Activated T-helper 2 cell treated with anti-CD3 and anti-CD28 coated beads, Interferon-gamma antibody, Interleukin-2, Interleukin-4, amounts not matched to agents 10 μg/mL and 5 μg/mL and 100 μg/mL, durations not matched to agents 14 hours and 24 hours and 36 hours (primary cell): ENCODE results near the gene WSB1. TPM values are rescaled to one million over a fixed set of nuclear protein-coding genes. Genes with fewer than 3 reads are reported as not detected.

Experiments used
- DNase-seq: peaks from one replicate; pipeline ENCODE4 v3.0.0; 2021; ENCODE audit warnings: low spot score
- H3K27ac Mint-ChIP-seq: one replicate; pipeline ENCODE4 v1.8.0; 2021; ENCODE audit warnings: mixed read lengths
- H3K27me3 Mint-ChIP-seq: one replicate; pipeline ENCODE4 v1.8.0; 2021; ENCODE audit warnings: low read depth, mixed read lengths
- H3K36me3 Mint-ChIP-seq: one replicate; pipeline ENCODE4 v1.8.0; 2021; ENCODE audit warnings: low read depth, mixed read lengths
- H3K4me1 Mint-ChIP-seq: one replicate; pipeline ENCODE4 v1.8.0; 2021; ENCODE audit warnings: low read depth, mixed read lengths
- H3K4me3 Mint-ChIP-seq: one replicate; pipeline ENCODE4 v1.8.0; 2021; ENCODE audit warnings: low read depth, mild to moderate bottlenecking, moderate library complexity, mixed read lengths
- H3K9me3 Mint-ChIP-seq: one replicate; pipeline ENCODE4 v1.8.0; 2021; ENCODE audit warnings: mixed read lengths
- intact Hi-C: fragments of 100-400 bp; cut with micrococcal nuclease; formaldehyde crosslinking; loops from one replicate; pipeline ENCODE4 v1.15.1; 2023
- total RNA-seq: library from RNA; stranded (reverse); gene quantifications from 2 replicates; pipeline ENCODE4 v1.2.3, GENCODE V29; 2022

Gene WSB1
- total RNA-seq, 1 donor from 2014 or later = 170 TPM

GRCh38 chr17:27338536-27338985 lies 44.6 kb downstream of the WSB1 start:
- intact Hi-C loops = no loop called here
- H3K4me3 Mint-ChIP-seq = no peak overlapping the region
- H3K27me3 Mint-ChIP-seq = no peaks in the 10 kb centered on the region
- no peaks in the 10 kb centered on the region for H3K36me3 Mint-ChIP-seq
- peaks cover 24% of the 10 kb centered on the region for H3K4me1 Mint-ChIP-seq
- no peak for DNase-seq
- no peak overlapping the region for H3K27ac Mint-ChIP-seq
- no peaks in the 10 kb centered on the region for H3K9me3 Mint-ChIP-seq

- Mint-ChIP-seq H3K4me1 (peaks cover 18% of the 10 kb centered on the region), H3K27me3 (no peaks in the 10 kb centered on the region), H3K36me3 (no peaks in the 10 kb centered on the region), H3K4me3 (no peak overlapping the region), H3K9me3 (no peaks in the 10 kb centered on the region), H3K27ac (no peak overlapping the region)
- no peak for DNase-seq
- intact Hi-C loops = no loop called here
These were observed 45.4 kb downstream of the WSB1 start for GRCh38 chr17:27339198-27339835.

GRCh38 chr17:27339836-27340550 lies 46.1 kb downstream of the WSB1 start:
- H3K4me3 Mint-ChIP-seq = no peak overlapping the region
- intact Hi-C loops = no loop called here
- no peaks in the 10 kb centered on the region for H3K9me3 Mint-ChIP-seq
- H3K27me3 Mint-ChIP-seq = no peaks in the 10 kb centered on the region
- H3K4me1 Mint-ChIP-seq = peaks cover 18% of the 10 kb centered on the region
- no peaks in the 10 kb centered on the region for H3K36me3 Mint-ChIP-seq
- DNase-seq = no peak
- H3K27ac Mint-ChIP-seq = no peak overlapping the region

GRCh38 chr17:27340575-27340974 lies 46.7 kb downstream of the WSB1 start:
- intact Hi-C loops = no loop called here
- Mint-ChIP-seq H3K36me3 (no peaks in the 10 kb centered on the region), H3K27ac (no peak overlapping the region), H3K4me3 (no peak overlapping the region), H3K9me3 (no peaks in the 10 kb centered on the region), H3K27me3 (no peaks in the 10 kb centered on the region), H3K4me1 (peaks cover 18% of the 10 kb centered on the region)
- no peak for DNase-seq

GRCh38 chr17:27341041-27341471 lies 47.1 kb downstream of the WSB1 start:
- intact Hi-C loops = no loop called here
- Mint-ChIP-seq H3K4me1 (peaks cover 18% of the 10 kb centered on the region), H3K27ac (no peak overlapping the region), H3K4me3 (no peak overlapping the region), H3K36me3 (no peaks in the 10 kb centered on the region), H3K27me3 (no peaks in the 10 kb centered on the region), H3K9me3 (no peaks in the 10 kb centered on the region)
- no peak for DNase-seq

- H3K4me3 Mint-ChIP-seq = no peak overlapping the region
- intact Hi-C loops = no loop called here
- no peaks in the 10 kb centered on the region for H3K27me3 Mint-ChIP-seq
- no peak overlapping the region for H3K27ac Mint-ChIP-seq
- H3K36me3 Mint-ChIP-seq = no peaks in the 10 kb centered on the region
- DNase-seq = no peak
- no peaks in the 10 kb centered on the region for H3K9me3 Mint-ChIP-seq
- H3K4me1 Mint-ChIP-seq = peaks cover 20% of the 10 kb centered on the region
These were observed 48.1 kb downstream of the WSB1 start for GRCh38 chr17:27342059-27342458.

GRCh38 chr17:27343294-27343693 lies 49.4 kb downstream of the WSB1 start:
- no peaks in the 10 kb centered on the region for H3K36me3 Mint-ChIP-seq
- DNase-seq = no peak
- H3K9me3 Mint-ChIP-seq = no peaks in the 10 kb centered on the region
- intact Hi-C loops = no loop called here
- no peaks in the 10 kb centered on the region for H3K27me3 Mint-ChIP-seq
- H3K27ac Mint-ChIP-seq = no peak overlapping the region
- H3K4me3 Mint-ChIP-seq = no peak overlapping the region
- H3K4me1 Mint-ChIP-seq = peaks cover 25% of the 10 kb centered on the region

GRCh38 chr17:27343977-27344607 lies 50.2 kb downstream of the WSB1 start:
- Mint-ChIP-seq H3K4me1 (peaks cover 26% of the 10 kb centered on the region), H3K36me3 (no peaks in the 10 kb centered on the region), H3K9me3 (no peaks in the 10 kb centered on the region), H3K4me3 (no peak overlapping the region), H3K27me3 (no peaks in the 10 kb centered on the region), H3K27ac (no peak overlapping the region)
- intact Hi-C loops = no loop called here
- no peak for DNase-seq

- Mint-ChIP-seq H3K9me3 (no peaks in the 10 kb centered on the region), H3K27me3 (no peaks in the 10 kb centered on the region), H3K36me3 (no peaks in the 10 kb centered on the region), H3K27ac (no peak overlapping the region), H3K4me1 (peaks cover 17% of the 10 kb centered on the region), H3K4me3 (no peak overlapping the region)
- no peak for DNase-seq
- intact Hi-C loops = no loop called here
These were observed 51.4 kb downstream of the WSB1 start for GRCh38 chr17:27345141-27345904.

GRCh38 chr17:27346228-27346899 lies 52.5 kb downstream of the WSB1 start:
- H3K36me3 Mint-ChIP-seq = no peaks in the 10 kb centered on the region
- no peaks in the 10 kb centered on the region for H3K9me3 Mint-ChIP-seq
- H3K27ac Mint-ChIP-seq = no peak overlapping the region
- no peaks in the 10 kb centered on the region for H3K27me3 Mint-ChIP-seq
- DNase-seq = no peak
- H3K4me1 Mint-ChIP-seq = peaks cover 13% of the 10 kb centered on the region
- no peak overlapping the region for H3K4me3 Mint-ChIP-seq
- intact Hi-C loops = no loop called here

GRCh38 chr17:27348196-27348595 lies 54.3 kb downstream of the WSB1 start:
- intact Hi-C loops = loop anchor here (2.0 kb wide), 1 partner anchor 15 kb away; no protein-coding TSS in a partner anchor
- no peak for DNase-seq
- Mint-ChIP-seq H3K27me3 (no peaks in the 10 kb centered on the region), H3K4me1 (peaks cover 25% of the 10 kb centered on the region), H3K4me3 (peak overlapping the region; percentile 54), H3K27ac (no peak overlapping the region), H3K9me3 (no peaks in the 10 kb centered on the region), H3K36me3 (peaks cover 3% of the 10 kb centered on the region)

- no peaks in the 10 kb centered on the region for H3K27me3 Mint-ChIP-seq
- H3K36me3 Mint-ChIP-seq = peaks cover 3% of the 10 kb centered on the region
- no peak overlapping the region for H3K27ac Mint-ChIP-seq
- peaks cover 30% of the 10 kb centered on the region for H3K4me1 Mint-ChIP-seq
- H3K4me3 Mint-ChIP-seq = no peak overlapping the region
- H3K9me3 Mint-ChIP-seq = no peaks in the 10 kb centered on the region
- intact Hi-C loops = loop anchor here (1.0 to 5.0 kb wide), 4 partner anchors 17 to 193 kb away; no protein-coding TSS in a partner anchor
- no peak for DNase-seq
These were observed 55.7 kb downstream of the WSB1 start for GRCh38 chr17:27349540-27350021.
